Neural progenitor cell (in vitro differentiated cells): ENCODE results near the gene ZBP1. TPM values are rescaled to one million over a fixed set of nuclear protein-coding genes. Genes with fewer than 3 reads are reported as not detected.

Experiments
- DNase-seq: peaks from one replicate; pipeline ENCODE4 v3.0.0-alpha.2; 2016; ENCODE audit warnings: low spot score
- H2AFZ ChIP-seq: fragments of 200-600 bp; sonication (generic); replicated peaks from 2 replicates; pipeline ENCODE4 v1.6.1; 2016; ENCODE audit warnings: antibody characterized with exemption
- H3F3A ChIP-seq: fragments of 200-600 bp; sonication (generic); 2 replicates; pipeline ENCODE4 v1.6.1; 2016; ENCODE audit warnings: antibody characterized with exemption, low read depth
- H3K27ac ChIP-seq: fragments of 200-600 bp; sonication (generic); 2 replicates; pipeline ENCODE4 v1.5.1; 2016; ENCODE audit warnings: mild to moderate bottlenecking
- H3K27me3 ChIP-seq: fragments of 200-600 bp; sonication (generic); 2 replicates; pipeline ENCODE4 v1.6.1; 2016; ENCODE audit warnings: mild to moderate bottlenecking, moderate library complexity
- H3K36me3 ChIP-seq: fragments of 200-600 bp; sonication (generic); 2 replicates; pipeline ENCODE4 v1.5.1; 2016
- H3K4me1 ChIP-seq: fragments of 200-600 bp; sonication (generic); 2 replicates; pipeline ENCODE4 v1.6.1; 2016; ENCODE audit warnings: mixed run types
- H3K4me2 ChIP-seq: fragments of 200-600 bp; sonication (generic); 2 replicates; pipeline ENCODE4 v1.6.1; 2016
- H3K4me3 ChIP-seq: fragments of 200-600 bp; sonication (generic); 2 replicates; pipeline ENCODE4 v1.5.1; 2016
- H3K79me2 ChIP-seq: fragments of 200-600 bp; sonication (generic); 2 replicates; pipeline ENCODE4 v1.6.1; 2016; ENCODE audit warnings: low read depth
- H3K9ac ChIP-seq: fragments of 200-600 bp; sonication (generic); 2 replicates; pipeline ENCODE4 v1.6.1; 2016
- H3K9me3 ChIP-seq: fragments of 200-600 bp; sonication (generic); 2 replicates; pipeline ENCODE4 v1.5.1; 2016; ENCODE audit warnings: low read depth
- H4K20me1 ChIP-seq: fragments of 200-600 bp; sonication (generic); 2 replicates; pipeline ENCODE4 v1.6.1; 2016; ENCODE audit warnings: low read depth
- H3K27ac Mint-ChIP-seq: 3 replicates; pipeline ENCODE4 v1.8.0; 2021; ENCODE audit warnings: mixed read lengths
- H3K27me3 Mint-ChIP-seq: 2 replicates; pipeline ENCODE4 v1.8.0; 2022; ENCODE audit warnings: low read depth, mild to moderate bottlenecking, inconsistent platforms, moderate library complexity, mixed read lengths; ENCODE audit not compliant: insufficient read depth
- H3K36me3 Mint-ChIP-seq: 3 replicates; pipeline ENCODE4 v1.8.0; 2021; ENCODE audit warnings: mixed read lengths
- H3K4me1 Mint-ChIP-seq: 3 replicates; pipeline ENCODE4 v1.8.0; 2021; ENCODE audit warnings: mixed read lengths
- H3K4me3 Mint-ChIP-seq: 3 replicates; pipeline ENCODE4 v1.8.0; 2021; ENCODE audit warnings: mild to moderate bottlenecking, moderate library complexity, mixed read lengths
- H3K9me3 Mint-ChIP-seq: 3 replicates; pipeline ENCODE4 v1.8.0; 2020; ENCODE audit warnings: mixed read lengths
- CTCF ChIP-seq: fragments of 200-600 bp; sonication (generic); IDR thresholded peaks from 2 replicates; pipeline ENCODE4 v1.5.1; 2017; ENCODE audit warnings: antibody characterized with exemption, mild to moderate bottlenecking
- EZH2 ChIP-seq: fragments of 200-600 bp; sonication (generic); IDR thresholded peaks from 2 replicates; pipeline ENCODE4 v1.6.1; 2017; ENCODE audit warnings: antibody characterized with exemption, mild to moderate bottlenecking, moderate library complexity
- EZH2phosphoT487 ChIP-seq: fragments of 200-600 bp; sonication (generic); IDR thresholded peaks from 2 replicates; pipeline ENCODE4 v1.6.1; 2017; ENCODE audit warnings: antibody characterized with exemption
- total RNA-seq: library from RNA; depleted of rRNA; stranded (reverse); fragments of >200 nt; gene quantifications from 2 replicates; pipeline ENCODE4 v1.2.3, GENCODE V29; 2015; ENCODE audit warnings: low replicate concordance

The ZBP1 gene
- total RNA-seq, 1 donor from 2014 or later = not detected

DNA sequence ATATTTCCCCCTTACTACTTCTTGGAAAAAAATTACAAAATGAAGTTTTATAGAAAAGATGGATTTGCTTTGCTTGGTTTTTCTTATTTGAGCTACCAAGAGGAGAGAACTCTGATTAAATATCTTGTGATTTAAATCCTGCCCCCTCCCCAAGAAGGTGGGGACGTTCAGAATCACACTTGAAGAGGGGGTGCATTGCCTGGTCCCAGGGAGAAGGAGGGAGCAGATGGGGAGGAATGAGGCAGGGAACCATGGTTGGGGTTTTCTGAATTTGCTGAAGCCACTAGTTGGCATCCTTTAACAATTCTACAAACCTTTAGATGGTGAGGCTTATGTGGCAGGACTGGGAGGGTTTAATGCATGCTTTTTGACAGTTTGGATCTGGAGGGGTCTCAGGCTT is 53.8 kb downstream of the ZBP1 start:
- Mint-ChIP-seq H3K27ac (no peak overlapping the region), H3K4me1 (peaks cover 17% of the 10 kb centered on the region), H3K4me3 (no peak overlapping the region), H3K36me3 (no peaks in the 10 kb centered on the region), H3K27me3 (peaks cover 2% of the 10 kb centered on the region), H3K9me3 (peaks cover 2% of the 10 kb centered on the region)
- Histone ChIP-seq H3K79me2 (no peaks in the 10 kb centered on the region), H3K27me3 (no peaks in the 10 kb centered on the region), H4K20me1 (no peaks in the 10 kb centered on the region), H3K4me1 (peaks cover 4% of the 10 kb centered on the region), H3K27ac (no peak overlapping the region), H3K9me3 (no peaks in the 10 kb centered on the region), H3K4me3 (no peak overlapping the region), H3K36me3 (no peaks in the 10 kb centered on the region), H3K4me2 (no peak overlapping the region), H3F3A (no peaks in the 10 kb centered on the region), H3K9ac (no peak overlapping the region), H2AFZ (no peak overlapping the region)
- TF ChIP-seq EZH2 (no peak), CTCF (no peak)
- DNase-seq = no peak

- no peak overlapping the region for H3K4me3 Mint-ChIP-seq
- no peak overlapping the region for H2AFZ ChIP-seq
- no peak overlapping the region for H3K4me2 ChIP-seq
These were observed 55.1 kb downstream of the ZBP1 start for GRCh38 chr20:57564951-57565642.

DNA sequence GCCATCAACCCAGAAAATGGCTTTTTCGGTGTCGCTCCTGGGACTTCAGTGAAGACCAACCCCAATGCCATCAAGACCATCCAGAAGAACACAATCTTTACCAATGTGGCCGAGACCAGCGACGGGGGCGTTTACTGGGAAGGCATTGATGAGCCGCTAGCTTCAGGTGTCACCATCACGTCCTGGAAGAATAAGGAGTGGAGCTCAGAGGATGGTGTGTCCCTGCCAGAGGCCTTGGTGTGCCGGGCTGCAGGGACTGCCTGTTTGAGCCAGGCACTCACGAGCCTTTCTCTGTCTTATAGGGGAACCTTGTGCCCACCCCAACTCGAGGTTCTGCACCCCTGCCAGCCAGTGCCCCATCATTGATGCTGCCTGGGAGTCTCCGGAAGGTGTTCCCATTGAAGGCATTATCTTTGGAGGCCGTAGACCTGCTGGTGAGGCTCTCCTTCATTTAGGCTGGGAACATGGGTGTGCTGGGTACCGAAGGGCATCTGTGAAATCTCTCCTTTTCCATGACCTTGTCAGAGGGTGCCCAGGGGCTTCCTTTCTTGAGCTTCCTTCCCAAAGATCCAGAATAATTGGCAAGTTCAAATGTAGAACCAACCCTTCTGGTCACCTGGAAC is 55.9 kb downstream of the ZBP1 start:
- Mint-ChIP-seq H3K27me3 (peaks cover 4% of the 10 kb centered on the region), H3K9me3 (peaks cover 2% of the 10 kb centered on the region), H3K27ac (no peak overlapping the region), H3K36me3 (no peaks in the 10 kb centered on the region), H3K4me3 (no peak overlapping the region), H3K4me1 (peaks cover 3% of the 10 kb centered on the region)
- Histone ChIP-seq H3K4me2 (no peak overlapping the region), H2AFZ (no peak overlapping the region), H3K9ac (no peak overlapping the region), H3K4me1 (no peaks in the 10 kb centered on the region), H3F3A (no peaks in the 10 kb centered on the region), H3K4me3 (no peak overlapping the region), H3K79me2 (no peaks in the 10 kb centered on the region), H3K36me3 (no peaks in the 10 kb centered on the region), H4K20me1 (no peaks in the 10 kb centered on the region), H3K27ac (no peak overlapping the region), H3K9me3 (no peaks in the 10 kb centered on the region), H3K27me3 (no peaks in the 10 kb centered on the region)
- DNase-seq = no peak
- TF ChIP-seq EZH2 = no peak
- TF ChIP-seq EZH2phosphoT487 = no peak
- no peak for TF ChIP-seq CTCF

More at GRCh38 chr20:57564951-57565642, 55.1 kb downstream of the ZBP1 start:
- Mint-ChIP-seq H3K27me3 (peaks cover 2% of the 10 kb centered on the region), H3K4me1 (peaks cover 6% of the 10 kb centered on the region), H3K27ac (no peak overlapping the region), H3K9me3 (peaks cover 2% of the 10 kb centered on the region), H3K36me3 (no peaks in the 10 kb centered on the region)
- no peak overlapping the region for H3K9ac ChIP-seq
- TF ChIP-seq CTCF = no peak
- TF ChIP-seq EZH2 = no peak
- TF ChIP-seq EZH2phosphoT487 = no peak
- DNase-seq = no peak
- no peaks in the 10 kb centered on the region for H3F3A ChIP-seq
- H3K9me3 ChIP-seq = no peaks in the 10 kb centered on the region
- no peaks in the 10 kb centered on the region for H4K20me1 ChIP-seq
- H3K4me1 ChIP-seq = no peaks in the 10 kb centered on the region
- H3K27ac ChIP-seq = no peak overlapping the region
- no peaks in the 10 kb centered on the region for H3K27me3 ChIP-seq
- H3K4me3 ChIP-seq = no peak overlapping the region
- H3K36me3 ChIP-seq = no peaks in the 10 kb centered on the region
- H3K79me2 ChIP-seq = no peaks in the 10 kb centered on the region
